Ectodermal cell (in vitro differentiated cells): ENCODE results near the gene AUTS2.

Experiments used
- H3K27ac ChIP-seq: 2 replicates; pipeline ENCODE4 v1.7.0; 2013; ENCODE audit warnings: mild to moderate bottlenecking, low read depth, low read length; ENCODE audit not compliant: insufficient read depth, poor library complexity, severe bottlenecking
- H3K27me3 ChIP-seq: 2 replicates; pipeline ENCODE4 v1.7.0; 2013; ENCODE audit warnings: mild to moderate bottlenecking, low read length; ENCODE audit not compliant: insufficient read depth, control insufficient read depth, poor library complexity, severe bottlenecking
- H3K36me3 ChIP-seq: one replicate; pipeline ENCODE4 v1.7.0; 2013; ENCODE audit warnings: low read length; ENCODE audit not compliant: control insufficient read depth, insufficient read depth
- H3K4me1 ChIP-seq: one replicate; pipeline ENCODE4 v1.7.0; 2013; ENCODE audit warnings: low read length; ENCODE audit not compliant: control insufficient read depth, insufficient read depth
- H3K4me3 ChIP-seq: 2 replicates; pipeline ENCODE4 v1.7.0; 2013; ENCODE audit warnings: low read depth, low read length, control low read depth; ENCODE audit not compliant: insufficient read depth
- H3K9me3 ChIP-seq: 2 replicates; pipeline ENCODE4 v1.7.0; 2013; ENCODE audit warnings: mild to moderate bottlenecking, low read length, moderate library complexity; ENCODE audit not compliant: control insufficient read depth
- WGBS, 2 experiments: methylation state at CpG; one replicate each; pipeline ENCODE4 v1.1.7; 2013; ENCODE audit warnings: missing lambda C conversion rate in 2 of 2; 5-methylcytosine and 5-hydroxymethylcytosine counted together

AUTS2 gene

GRCh38 chr7:70241536-70242175 lies 643.4 kb downstream of the AUTS2 start:
- no peak overlapping the region for H3K4me3 ChIP-seq
- H3K4me1 ChIP-seq: peaks cover 6% of the 10 kb centered on the region
- no peak overlapping the region for H3K27ac ChIP-seq
- H3K9me3 ChIP-seq: no peaks in the 10 kb centered on the region
- 89 to 97% methylated on average over 2 of the region's 2 CpGs for WGBS, 2 experiments
- H3K27me3 ChIP-seq: no peaks in the 10 kb centered on the region
- no peaks in the 10 kb centered on the region for H3K36me3 ChIP-seq

GRCh38 chr7:70242826-70243225 lies 644.6 kb downstream of the AUTS2 start:
- 77 to 80% methylated on average over 4 of the region's 4 CpGs for WGBS, 2 experiments
- Histone ChIP-seq H3K27me3 (no peaks in the 10 kb centered on the region), H3K27ac (no peak overlapping the region), H3K9me3 (no peaks in the 10 kb centered on the region), H3K4me1 (peaks cover 5% of the 10 kb centered on the region), H3K4me3 (no peak overlapping the region), H3K36me3 (no peaks in the 10 kb centered on the region)

GRCh38 chr7:70243443-70243842 lies 645.2 kb downstream of the AUTS2 start:
- 92 to 98% methylated on average over 2 of the region's 2 CpGs for WGBS, 2 experiments
- H3K4me1 ChIP-seq: no peaks in the 10 kb centered on the region
- H3K27me3 ChIP-seq: no peaks in the 10 kb centered on the region
- no peak overlapping the region for H3K27ac ChIP-seq
- no peaks in the 10 kb centered on the region for H3K9me3 ChIP-seq
- no peak overlapping the region for H3K4me3 ChIP-seq
- H3K36me3 ChIP-seq: no peaks in the 10 kb centered on the region

GRCh38 chr7:70257921-70258320 lies 659.6 kb downstream of the AUTS2 start:
- H3K4me1 ChIP-seq: no peaks in the 10 kb centered on the region
- no peaks in the 10 kb centered on the region for H3K27me3 ChIP-seq
- whole genome bisulfite sequencing, 2 experiments: 95 to 97% methylated on average over 4 of the region's 4 CpGs
- no peak overlapping the region for H3K27ac ChIP-seq
- H3K9me3 ChIP-seq: no peaks in the 10 kb centered on the region
- no peak overlapping the region for H3K4me3 ChIP-seq
- no peaks in the 10 kb centered on the region for H3K36me3 ChIP-seq

DNA sequence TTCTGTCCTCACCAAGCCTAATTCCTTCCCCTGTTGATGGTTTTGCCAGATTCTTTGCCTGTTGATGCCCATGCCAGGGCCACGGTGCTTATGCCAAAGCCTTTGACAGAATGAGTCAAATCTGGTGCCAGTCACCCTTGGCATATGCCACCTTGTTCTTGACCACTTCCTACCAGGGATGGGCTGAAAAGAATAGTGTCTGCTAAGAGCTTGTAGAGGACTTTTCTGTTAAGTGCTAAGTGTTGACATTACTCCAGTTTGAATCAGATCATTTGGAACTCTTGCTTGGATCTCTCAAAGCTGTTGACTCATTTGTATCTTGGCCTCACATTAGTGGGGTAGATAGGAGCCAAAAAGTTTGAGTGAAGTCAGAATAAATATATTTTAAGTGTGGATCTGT lies 661.2 kb downstream of the AUTS2 start:
- 90 to 94% methylated on average over 1 of the region's 1 CpG for WGBS, 2 experiments
- Histone ChIP-seq H3K27ac (no peak overlapping the region), H3K4me3 (no peak overlapping the region), H3K27me3 (no peaks in the 10 kb centered on the region), H3K36me3 (no peaks in the 10 kb centered on the region), H3K4me1 (no peaks in the 10 kb centered on the region), H3K9me3 (no peaks in the 10 kb centered on the region)

GRCh38 chr7:70263471-70264255 lies 665.4 kb downstream of the AUTS2 start:
- Histone ChIP-seq H3K27me3 (no peaks in the 10 kb centered on the region), H3K9me3 (no peaks in the 10 kb centered on the region)

DNA sequence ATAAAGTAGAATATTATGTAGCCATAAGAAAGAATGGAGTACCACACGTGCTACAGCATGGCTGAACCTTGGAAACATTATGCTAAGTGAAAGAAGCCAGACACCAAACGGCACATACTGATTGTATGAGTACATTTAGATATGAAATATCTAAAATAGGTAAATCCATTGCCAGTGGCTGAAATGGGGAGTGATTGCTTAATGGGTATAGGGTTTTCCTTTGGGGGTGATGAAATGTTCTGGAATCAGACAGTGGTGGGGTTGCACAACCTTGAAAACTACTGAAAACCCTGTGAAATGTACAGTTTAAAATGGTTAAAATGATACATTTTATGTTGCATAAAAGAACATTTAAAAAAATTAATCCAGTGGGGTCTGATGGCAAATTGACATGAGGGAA lies 667.9 kb downstream of the AUTS2 start:
- Histone ChIP-seq H3K36me3 (no peaks in the 10 kb centered on the region), H3K9me3 (no peaks in the 10 kb centered on the region), H3K27ac (no peak overlapping the region), H3K4me1 (peaks cover 20% of the 10 kb centered on the region), H3K4me3 (no peak overlapping the region), H3K27me3 (no peaks in the 10 kb centered on the region)
- 93 to 94% methylated on average over 2 of the region's 2 CpGs for WGBS, 2 experiments

More at GRCh38 chr7:70263471-70264255, 665.4 kb downstream of the AUTS2 start:
- WGBS, 2 experiments: 92 to 98% methylated on average over 7 of the region's 7 CpGs
- no peak overlapping the region for H3K4me3 ChIP-seq
- no peak overlapping the region for H3K27ac ChIP-seq
- no peaks in the 10 kb centered on the region for H3K36me3 ChIP-seq
- H3K4me1 ChIP-seq: peaks cover 14% of the 10 kb centered on the region

DNA sequence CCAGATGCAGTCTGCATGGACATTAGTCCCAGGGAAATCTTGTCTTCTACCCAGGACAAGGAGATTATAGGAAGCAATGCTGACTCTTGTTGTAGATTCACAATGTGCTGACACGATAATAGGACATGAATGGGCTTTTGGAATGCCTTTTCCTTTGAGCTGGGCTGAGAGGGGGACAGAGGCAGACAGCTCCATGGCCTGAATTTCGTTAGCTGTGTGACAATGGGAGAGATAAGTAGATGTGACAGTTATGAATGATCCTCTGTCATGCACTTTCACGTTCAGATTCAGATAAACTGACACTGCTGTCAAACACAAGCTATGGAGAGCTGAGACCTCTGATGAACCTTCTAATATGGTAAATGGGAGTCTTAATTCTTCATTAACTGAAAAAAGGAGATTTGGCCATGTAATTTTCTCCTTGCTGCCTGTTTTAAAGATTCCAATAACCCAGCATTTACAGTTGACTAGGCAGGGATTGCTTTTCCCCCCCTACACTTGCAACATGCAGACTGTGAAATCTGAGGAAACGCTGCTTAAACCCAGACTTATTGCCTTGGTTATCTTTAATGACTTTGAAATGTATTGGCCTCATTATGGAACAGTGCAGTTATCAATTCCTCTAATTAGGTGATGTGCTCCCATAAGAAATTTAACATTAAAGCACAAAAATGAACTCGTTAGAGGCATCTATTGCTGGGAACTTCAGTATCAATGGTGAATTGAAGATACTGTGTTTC lies 669.3 kb downstream of the AUTS2 start:
- peak overlapping the region; percentile 19 for H3K27ac ChIP-seq
- H3K36me3 ChIP-seq: no peaks in the 10 kb centered on the region
- H3K4me3 ChIP-seq: no peak overlapping the region
- no peaks in the 10 kb centered on the region for H3K9me3 ChIP-seq
- no peaks in the 10 kb centered on the region for H3K27me3 ChIP-seq
- 34 to 51% methylated on average over 5 of the region's 5 CpGs for WGBS, 2 experiments
- peaks cover 20% of the 10 kb centered on the region for H3K4me1 ChIP-seq

DNA sequence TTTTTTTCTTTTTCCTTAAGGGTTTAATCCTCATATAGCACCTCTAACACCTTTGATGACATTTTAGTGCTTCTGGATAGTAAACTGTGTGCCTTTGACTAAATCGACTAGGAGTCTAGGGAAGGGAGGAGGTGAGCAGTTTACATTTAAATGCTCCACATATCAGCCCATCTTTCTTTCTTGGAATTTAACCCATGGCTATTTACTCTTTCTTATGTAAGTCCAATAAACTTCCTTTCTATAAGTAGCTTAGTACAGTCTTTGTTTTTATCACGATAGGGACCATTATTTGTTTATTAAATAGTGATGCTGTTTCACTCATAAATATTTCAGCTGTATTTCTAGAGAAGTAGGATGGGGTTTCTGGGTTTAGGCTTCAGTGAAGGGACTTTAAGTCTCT lies 669.9 kb downstream of the AUTS2 start:
- Histone ChIP-seq H3K9me3 (no peaks in the 10 kb centered on the region), H3K4me1 (peaks cover 20% of the 10 kb centered on the region), H3K27ac (no peak overlapping the region), H3K36me3 (no peaks in the 10 kb centered on the region), H3K4me3 (no peak overlapping the region), H3K27me3 (no peaks in the 10 kb centered on the region)
- 75 to 100% methylated on average over 1 of the region's 2 CpGs for WGBS, 2 experiments

GRCh38 chr7:70270149-70270548 lies 671.9 kb downstream of the AUTS2 start:
- Histone ChIP-seq H3K4me1 (peaks cover 20% of the 10 kb centered on the region), H3K27ac (no peak overlapping the region), H3K27me3 (no peaks in the 10 kb centered on the region), H3K9me3 (no peaks in the 10 kb centered on the region), H3K36me3 (no peaks in the 10 kb centered on the region), H3K4me3 (no peak overlapping the region)
- WGBS, 2 experiments: 90 to 97% methylated on average over 1 of the region's 1 CpG
